Activated T-cell treated with anti-CD3 and anti-CD28 coated beads, Interleukin-2, amount 50 U/mL, for 4 hours (primary cell): Measurements from ENCODE around the gene EN2. TPM values are rescaled to one million over a fixed set of nuclear protein-coding genes. Genes with fewer than 3 reads are reported as not detected.

ENCODE experiments used
- ATAC-seq, 2 donors: fragments of 200-7000 bp; cut with Tn5 transposase; one replicate each; pipeline ENCODE4 v1.10.0; 2021
- DNase-seq: peaks from one replicate; pipeline ENCODE4 v3.0.0-alpha.2; 2020
- H3K27me3 Mint-ChIP-seq: one replicate; pipeline ENCODE4 v1.8.0; 2021; ENCODE audit warnings: low read depth, mixed read lengths
- H3K36me3 Mint-ChIP-seq: one replicate; pipeline ENCODE4 v1.8.0; 2022; ENCODE audit warnings: mixed read lengths; ENCODE audit not compliant: insufficient read depth
- H3K4me1 Mint-ChIP-seq: one replicate; pipeline ENCODE4 v1.8.0; 2021; ENCODE audit warnings: low read depth, mixed read lengths
- H3K4me3 Mint-ChIP-seq: one replicate; pipeline ENCODE4 v1.8.0; 2021; ENCODE audit warnings: mild to moderate bottlenecking, moderate library complexity, mixed read lengths
- H3K9me3 Mint-ChIP-seq: one replicate; pipeline ENCODE4 v1.8.0; 2021; ENCODE audit warnings: mixed read lengths
- total RNA-seq, 3 donors: library from RNA; stranded (reverse); gene quantifications; one replicate each; pipeline ENCODE4 v1.2.1, GENCODE V29; 2021

Gene EN2
- total RNA-seq, 3 donors from 2014 or later: not detected

GRCh38 chr7:155489862-155490696 is 32.1 kb downstream of the EN2 start:
- Mint-ChIP-seq H3K4me1 (peaks cover 17% of the 10 kb centered on the region), H3K9me3 (no peaks in the 10 kb centered on the region), H3K36me3 (no peaks in the 10 kb centered on the region), H3K4me3 (peak overlapping the region; percentile 80), H3K27me3 (peaks cover 50% of the 10 kb centered on the region)
- ATAC-seq (peak; percentile 23 to 44), DNase-seq (no peak)

- no peaks in the 10 kb centered on the region for H3K36me3 Mint-ChIP-seq
- peaks cover 17% of the 10 kb centered on the region for H3K4me1 Mint-ChIP-seq
- H3K27me3 Mint-ChIP-seq: peaks cover 46% of the 10 kb centered on the region
- ATAC-seq: peak; percentile 66 to 81
- no peak for DNase-seq
- peak overlapping the region; percentile 80 for H3K4me3 Mint-ChIP-seq
- H3K9me3 Mint-ChIP-seq: no peaks in the 10 kb centered on the region
Measured at GRCh38 chr7:155490697-155491628, 33.0 kb downstream of the EN2 start.

GRCh38 chr7:155491812-155492211 is 33.9 kb downstream of the EN2 start:
- Mint-ChIP-seq H3K4me1 (peaks cover 17% of the 10 kb centered on the region), H3K36me3 (no peaks in the 10 kb centered on the region), H3K27me3 (peaks cover 51% of the 10 kb centered on the region), H3K9me3 (no peaks in the 10 kb centered on the region), H3K4me3 (peak overlapping the region; percentile 56)
- no peak for DNase-seq
- ATAC-seq: no peak

- H3K27me3 Mint-ChIP-seq: peaks cover 48% of the 10 kb centered on the region
- DNase-seq (no peak), ATAC-seq (no peak)
- H3K9me3 Mint-ChIP-seq: no peaks in the 10 kb centered on the region
- H3K36me3 Mint-ChIP-seq: no peaks in the 10 kb centered on the region
- peaks cover 17% of the 10 kb centered on the region for H3K4me1 Mint-ChIP-seq
- H3K4me3 Mint-ChIP-seq: no peak overlapping the region
Measured at GRCh38 chr7:155493744-155494538, 36.0 kb downstream of the EN2 start.

GRCh38 chr7:155494551-155494950 is 36.6 kb downstream of the EN2 start:
- DNase-seq: no peak
- no peaks in the 10 kb centered on the region for H3K9me3 Mint-ChIP-seq
- ATAC-seq: no peak
- no peak overlapping the region for H3K4me3 Mint-ChIP-seq
- H3K27me3 Mint-ChIP-seq: peaks cover 50% of the 10 kb centered on the region
- no peaks in the 10 kb centered on the region for H3K36me3 Mint-ChIP-seq
- H3K4me1 Mint-ChIP-seq: peaks cover 17% of the 10 kb centered on the region

- no peaks in the 10 kb centered on the region for H3K9me3 Mint-ChIP-seq
- DNase-seq (no peak), ATAC-seq (no peak)
- H3K27me3 Mint-ChIP-seq: peaks cover 52% of the 10 kb centered on the region
- H3K4me1 Mint-ChIP-seq: peaks cover 12% of the 10 kb centered on the region
- no peak overlapping the region for H3K4me3 Mint-ChIP-seq
- H3K36me3 Mint-ChIP-seq: no peaks in the 10 kb centered on the region
Measured at GRCh38 chr7:155495440-155496248, 37.7 kb downstream of the EN2 start.

GRCh38 chr7:155496267-155497005 is 38.5 kb downstream of the EN2 start:
- Mint-ChIP-seq H3K4me3 (no peak overlapping the region), H3K9me3 (no peaks in the 10 kb centered on the region), H3K4me1 (peaks cover 5% of the 10 kb centered on the region), H3K36me3 (no peaks in the 10 kb centered on the region), H3K27me3 (peaks cover 53% of the 10 kb centered on the region)
- ATAC-seq (no peak), DNase-seq (no peak)

- no peak overlapping the region for H3K4me3 Mint-ChIP-seq
- no peak for DNase-seq
- H3K36me3 Mint-ChIP-seq: no peaks in the 10 kb centered on the region
- ATAC-seq: no peak
- H3K4me1 Mint-ChIP-seq: no peaks in the 10 kb centered on the region
- no peaks in the 10 kb centered on the region for H3K9me3 Mint-ChIP-seq
- H3K27me3 Mint-ChIP-seq: peaks cover 50% of the 10 kb centered on the region
Measured at GRCh38 chr7:155497149-155497901, 39.4 kb downstream of the EN2 start.

- Mint-ChIP-seq H3K4me3 (no peak overlapping the region), H3K36me3 (no peaks in the 10 kb centered on the region), H3K9me3 (no peaks in the 10 kb centered on the region), H3K4me1 (peaks cover 15% of the 10 kb centered on the region), H3K27me3 (peaks cover 84% of the 10 kb centered on the region)
- DNase-seq (no peak), ATAC-seq (no peak)
Measured at GRCh38 chr7:155505422-155505793, 47.5 kb downstream of the EN2 start.

GRCh38 chr7:155506854-155507337 is 49.0 kb downstream of the EN2 start:
- Mint-ChIP-seq H3K9me3 (no peaks in the 10 kb centered on the region), H3K36me3 (no peaks in the 10 kb centered on the region), H3K4me3 (no peak overlapping the region), H3K4me1 (peaks cover 16% of the 10 kb centered on the region), H3K27me3 (peaks cover 83% of the 10 kb centered on the region)
- DNase-seq: no peak
- peak in 1 of 2 donors; percentile 51 for ATAC-seq

GRCh38 chr7:155507576-155507975 is 49.6 kb downstream of the EN2 start:
- H3K9me3 Mint-ChIP-seq: no peaks in the 10 kb centered on the region
- peaks cover 86% of the 10 kb centered on the region for H3K27me3 Mint-ChIP-seq
- no peaks in the 10 kb centered on the region for H3K36me3 Mint-ChIP-seq
- ATAC-seq: no peak
- peaks cover 16% of the 10 kb centered on the region for H3K4me1 Mint-ChIP-seq
- DNase-seq: no peak
- no peak overlapping the region for H3K4me3 Mint-ChIP-seq
